Medulla oblongata (tissue), 1 donor: ENCODE results near the gene SOCS6.
"Not testable (repeated sequence)": the region's sequence is repeated elsewhere in the genome, so short reads cannot be mapped to it uniquely, and the experiment has no call there.

Experiments used
- DNase-seq: peaks from one replicate; pipeline ENCODE4 v3.0.0-alpha.2; 2015; ENCODE audit errors: extremely low spot score

The SOCS6 gene

GRCh38 chr18:70288851-70289328 lies at the start of gene SOCS6:
Gene SOCS6, plus strand, starts transcription at chr18:70289045. Its CDS starts 35,624 bp downstream, at chr18:70324669.
- DNase-seq, result peak; percentile 46

DNA sequence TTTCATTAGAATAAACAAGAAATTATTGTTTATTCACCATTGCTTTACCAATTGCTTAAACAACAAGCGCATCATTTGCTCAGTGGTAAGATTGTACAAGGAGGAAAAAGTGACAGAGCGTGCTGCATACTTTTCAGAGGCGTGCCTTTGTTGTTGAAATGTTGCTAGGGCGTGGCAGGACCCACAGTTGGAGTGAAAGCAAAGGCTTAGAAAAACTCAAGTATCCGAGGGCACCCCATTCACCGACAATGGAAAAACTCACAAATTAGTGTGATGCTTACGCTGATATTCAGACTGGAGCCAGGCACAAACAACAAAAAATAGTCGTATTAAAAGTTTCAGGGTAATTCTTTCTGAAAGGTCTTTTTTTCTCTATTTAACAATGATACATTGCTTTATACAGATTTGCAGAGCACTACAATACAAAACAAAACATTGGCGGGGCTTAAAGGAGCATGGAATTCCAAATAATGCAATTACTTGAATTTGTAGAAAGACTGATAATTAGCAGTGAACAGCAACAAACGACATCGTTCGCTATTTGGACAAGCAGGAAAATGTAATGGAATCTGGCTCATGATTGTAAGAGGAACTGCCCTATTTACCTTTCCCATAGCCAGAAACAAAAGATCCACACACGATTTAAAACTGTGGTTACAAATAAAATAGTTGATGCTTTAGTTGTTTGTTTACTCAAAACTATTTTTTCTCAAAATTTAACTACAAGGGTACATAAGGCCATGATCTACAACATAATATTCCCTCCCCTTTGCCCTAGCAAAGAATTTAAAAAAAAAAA lies 45.5 kb upstream of the SOCS6 start:
- DNase-seq, result no peak

DNA sequence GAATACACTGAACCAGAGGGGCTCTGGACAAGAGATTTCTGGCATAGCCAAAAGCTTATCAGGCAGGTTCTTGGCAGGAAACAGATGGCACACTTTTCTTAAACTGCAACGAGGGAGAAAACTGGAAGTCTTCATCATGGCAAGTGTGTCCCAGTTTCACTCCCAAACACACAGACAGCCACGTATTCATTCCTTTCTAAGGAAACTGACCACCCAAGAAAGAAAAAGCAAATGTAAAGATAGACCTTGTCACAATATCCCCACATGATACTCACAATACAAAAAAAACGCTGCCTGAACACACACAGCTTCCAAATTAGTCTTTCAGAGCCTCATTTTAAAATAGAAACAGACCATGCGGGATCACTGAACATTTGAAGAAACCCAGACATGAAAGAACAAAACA lies 42.8 kb upstream of the SOCS6 start:
- peak; percentile 63 for DNase-seq

DNA sequence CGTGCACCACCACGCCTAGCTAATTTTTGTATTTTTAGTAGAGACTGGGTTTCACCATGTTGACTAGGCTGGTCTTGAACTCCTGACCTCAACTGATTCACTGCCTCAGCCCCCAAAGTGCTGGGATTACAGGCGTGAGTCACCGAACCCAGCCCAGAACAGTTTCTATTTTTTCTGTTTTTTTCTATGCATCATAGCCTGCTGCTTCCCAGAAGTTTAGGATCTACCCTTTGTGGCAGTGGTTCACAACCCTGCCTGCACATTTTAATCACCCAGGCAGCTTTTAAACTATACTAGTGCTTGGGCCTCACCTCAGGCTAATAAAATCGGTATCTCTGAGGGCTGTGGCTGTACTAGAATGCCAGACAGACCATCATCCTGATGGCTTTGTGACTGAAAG lies 39.7 kb upstream of the SOCS6 start:
- no peak for DNase-seq

DNA sequence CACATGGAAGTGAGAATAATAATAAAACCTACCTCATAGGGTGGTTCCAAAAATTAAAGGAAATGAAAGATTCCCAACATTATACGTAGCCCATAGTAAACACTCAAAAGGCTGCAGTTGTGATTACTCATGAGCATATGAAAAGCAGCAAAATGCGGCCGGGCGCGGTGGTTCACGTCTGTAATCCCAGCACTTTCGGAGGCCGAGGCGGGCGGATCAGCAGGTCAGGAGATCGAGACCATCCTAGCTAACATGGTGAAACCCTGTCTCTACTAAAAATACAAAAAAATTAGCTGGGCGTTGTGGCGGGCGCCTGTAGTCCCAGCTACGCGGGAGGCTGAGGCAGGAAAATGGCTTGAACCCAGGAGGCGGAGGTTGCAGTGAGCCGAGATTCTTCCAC lies 39.0 kb upstream of the SOCS6 start:
- not testable (repeated sequence) for DNase-seq

GRCh38 chr18:70250781-70251180 lies 38.1 kb upstream of the SOCS6 start:
- no peak for DNase-seq

DNA sequence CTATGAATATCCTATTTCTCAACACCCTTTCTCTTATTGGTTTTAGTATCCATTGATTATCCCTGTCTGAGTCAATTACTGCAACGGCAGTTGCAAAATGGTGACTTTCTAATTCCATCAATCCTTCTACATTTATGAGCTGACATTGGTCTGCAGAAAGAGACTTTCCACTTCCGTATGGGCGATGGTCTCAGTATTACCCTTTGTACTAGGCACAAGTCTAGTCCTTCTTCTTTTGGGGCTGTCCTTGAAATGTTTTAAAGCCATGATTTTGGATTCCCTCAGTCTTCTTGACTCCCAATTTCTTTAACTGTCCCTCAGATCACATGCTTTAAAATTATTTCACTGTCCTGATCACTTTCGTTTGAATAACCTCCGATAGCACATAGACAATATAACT lies 32.7 kb upstream of the SOCS6 start:
- peak; percentile 43 for DNase-seq

GRCh38 chr18:70256994-70257393 lies 31.9 kb upstream of the SOCS6 start:
- peak; percentile 85 for DNase-seq

DNA sequence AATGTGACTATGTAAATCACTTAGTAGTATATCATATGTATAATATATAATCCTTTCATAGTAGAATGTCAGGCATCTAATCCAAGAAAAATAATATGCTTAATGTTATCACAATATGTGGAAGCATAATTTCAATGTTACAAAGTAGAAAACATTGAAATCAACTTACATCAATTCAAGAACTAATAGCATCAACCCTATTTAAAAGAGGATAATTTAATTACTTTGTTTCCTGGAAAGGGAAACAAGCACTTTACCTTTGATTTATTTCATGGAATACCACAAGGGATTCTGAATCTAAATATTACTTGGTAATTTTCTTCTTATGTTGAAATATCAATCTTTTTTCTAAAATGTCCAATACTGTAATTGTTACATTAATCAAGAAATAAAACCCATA lies 30.6 kb upstream of the SOCS6 start:
- no peak for DNase-seq

GRCh38 chr18:70260683-70261082 lies 28.2 kb upstream of the SOCS6 start:
- no peak for DNase-seq

- no peak for DNase-seq
Observed at GRCh38 chr18:70261141-70261788, 27.6 kb upstream of the SOCS6 start.

DNA sequence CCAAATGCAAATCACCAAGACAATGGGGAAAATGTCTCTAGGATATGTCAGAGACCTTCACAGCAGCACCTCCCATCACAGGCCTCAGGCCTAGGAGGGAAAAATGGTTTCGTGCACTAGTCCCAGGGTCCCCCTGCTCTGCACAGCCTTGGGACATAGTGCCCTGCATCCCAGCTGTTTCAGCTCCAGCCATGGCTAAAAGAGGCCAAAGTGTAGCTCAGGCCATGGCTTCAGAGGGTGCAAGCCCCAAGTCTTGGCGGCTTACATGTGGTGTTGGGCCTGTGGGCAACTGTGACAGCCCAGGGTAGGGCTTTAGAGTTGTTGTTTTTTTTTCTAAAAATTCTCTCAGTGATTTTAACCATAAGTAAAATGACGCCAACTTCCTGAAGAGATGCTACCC lies 25.5 kb upstream of the SOCS6 start:
- DNase-seq, result no peak

- no peak for DNase-seq
Observed at GRCh38 chr18:70271742-70272141, 17.1 kb upstream of the SOCS6 start.

- DNase-seq, result no peak
Observed at GRCh38 chr18:70273021-70273420, 15.8 kb upstream of the SOCS6 start.

DNA sequence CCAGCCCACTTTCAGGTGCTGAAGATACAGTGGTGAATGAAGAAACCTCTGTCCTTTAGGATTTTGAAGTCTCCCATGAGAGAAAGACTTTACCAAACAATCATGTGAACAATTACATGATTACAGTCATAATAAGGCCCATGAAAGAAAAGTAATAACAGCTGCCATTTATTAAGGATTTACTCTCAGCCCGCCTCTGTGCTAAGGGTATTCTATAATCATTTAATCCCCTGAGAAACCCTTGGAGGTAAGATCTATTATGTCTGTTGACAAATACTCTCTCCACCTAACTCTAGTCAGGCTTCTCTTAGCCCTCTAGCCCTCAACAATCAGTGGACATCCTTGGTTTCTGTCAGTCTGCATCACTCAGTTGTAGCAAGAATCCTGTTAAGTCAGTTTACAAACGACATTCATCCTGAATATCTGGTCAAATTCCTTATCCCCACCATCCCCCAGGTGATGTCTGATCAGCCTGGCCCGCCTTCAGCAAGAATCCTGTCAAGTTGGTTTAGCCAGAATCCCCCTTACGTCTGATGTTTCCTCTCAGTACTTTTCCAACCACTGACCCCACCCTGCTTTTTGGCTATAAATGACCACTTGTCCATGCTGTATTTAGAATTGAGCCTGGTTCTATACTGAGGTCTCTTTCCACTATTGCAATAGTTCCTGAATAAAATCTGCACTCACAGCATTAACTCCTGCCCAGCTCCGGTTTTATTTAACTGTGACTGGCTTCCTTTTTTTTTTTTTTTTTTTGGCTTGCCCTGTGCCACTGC lies 12.2 kb upstream of the SOCS6 start:
- DNase-seq, result peak; percentile 68

DNA sequence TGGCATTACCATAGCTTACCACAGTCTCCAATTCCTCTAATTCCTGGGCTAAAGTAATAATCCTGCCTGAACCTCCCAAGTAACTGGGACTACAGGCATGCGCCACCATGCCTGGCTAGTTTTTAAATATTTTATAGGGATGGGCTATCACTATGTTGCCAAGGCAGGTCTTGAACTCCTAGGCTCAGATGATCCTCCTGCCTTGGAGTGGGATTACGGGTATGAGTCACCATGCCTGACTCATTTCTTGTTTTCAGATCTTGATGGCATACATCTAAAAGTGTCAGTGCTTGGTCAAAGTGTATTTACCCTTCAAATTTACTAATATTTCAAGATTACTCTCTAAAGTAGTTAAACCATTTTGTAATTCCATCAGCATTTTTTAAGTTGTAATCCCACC lies 9.4 kb upstream of the SOCS6 start:
- DNase-seq, result no peak

GRCh38 chr18:70280007-70280925 lies 8.6 kb upstream of the SOCS6 start:
- no peak for DNase-seq

GRCh38 chr18:70284976-70285620 lies 3.7 kb upstream of the SOCS6 start:
- peak; percentile 85 for DNase-seq

GRCh38 chr18:70287731-70288130 lies 1.1 kb upstream of the SOCS6 start:
- no peak for DNase-seq

DNA sequence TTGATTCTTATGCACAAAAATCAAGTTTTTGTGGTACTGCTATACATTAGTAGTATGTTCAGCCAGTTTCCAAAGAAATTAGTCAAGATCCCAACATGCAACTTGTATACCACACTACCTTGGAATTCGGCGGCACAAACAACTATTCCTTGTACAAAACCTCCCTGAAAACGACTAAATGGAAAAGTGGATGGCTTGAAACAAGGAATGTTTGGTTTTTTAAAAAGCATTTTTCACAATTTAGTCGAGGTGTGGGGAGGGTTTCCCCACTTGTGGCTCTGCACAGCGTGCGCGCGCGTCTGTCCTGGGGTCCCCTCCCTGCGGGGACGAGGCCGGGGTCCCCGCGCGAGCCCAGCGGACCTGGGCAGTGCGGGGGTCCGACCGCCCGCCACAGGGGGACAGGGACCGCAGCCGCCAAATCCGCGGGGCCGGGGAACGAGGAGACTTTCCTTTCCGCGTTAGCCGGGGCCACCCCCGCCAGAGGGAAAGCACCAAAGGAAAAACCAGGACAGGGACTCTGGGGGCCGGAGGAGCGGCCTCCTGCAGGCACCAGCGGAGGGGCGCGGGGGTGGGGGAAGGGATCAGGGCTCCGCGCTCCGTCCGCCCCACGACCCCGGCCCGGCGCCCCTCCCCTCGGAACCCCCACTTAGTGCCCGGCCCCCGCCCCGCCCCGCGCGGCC lies 534 bp upstream of the SOCS6 start:
- peak; percentile 39 for DNase-seq
